GM12875 (cell line): ENCODE measurements around the gene RNF224.

Experiments used
- H3K4me3 ChIP-seq: one replicate; pipeline ENCODE4 v1.5.1; 2011; ENCODE audit warnings: low read depth, low read length, control low read depth
- CTCF ChIP-seq: IDR thresholded peaks from 2 replicates; pipeline ENCODE4 v1.5.1; 2011; ENCODE audit warnings: low read depth, mild to moderate bottlenecking, control low read depth, inconsistent platforms, low read length, moderate library complexity, borderline replicate concordance; ENCODE audit not compliant: insufficient read depth

The RNF224 gene

DNA sequence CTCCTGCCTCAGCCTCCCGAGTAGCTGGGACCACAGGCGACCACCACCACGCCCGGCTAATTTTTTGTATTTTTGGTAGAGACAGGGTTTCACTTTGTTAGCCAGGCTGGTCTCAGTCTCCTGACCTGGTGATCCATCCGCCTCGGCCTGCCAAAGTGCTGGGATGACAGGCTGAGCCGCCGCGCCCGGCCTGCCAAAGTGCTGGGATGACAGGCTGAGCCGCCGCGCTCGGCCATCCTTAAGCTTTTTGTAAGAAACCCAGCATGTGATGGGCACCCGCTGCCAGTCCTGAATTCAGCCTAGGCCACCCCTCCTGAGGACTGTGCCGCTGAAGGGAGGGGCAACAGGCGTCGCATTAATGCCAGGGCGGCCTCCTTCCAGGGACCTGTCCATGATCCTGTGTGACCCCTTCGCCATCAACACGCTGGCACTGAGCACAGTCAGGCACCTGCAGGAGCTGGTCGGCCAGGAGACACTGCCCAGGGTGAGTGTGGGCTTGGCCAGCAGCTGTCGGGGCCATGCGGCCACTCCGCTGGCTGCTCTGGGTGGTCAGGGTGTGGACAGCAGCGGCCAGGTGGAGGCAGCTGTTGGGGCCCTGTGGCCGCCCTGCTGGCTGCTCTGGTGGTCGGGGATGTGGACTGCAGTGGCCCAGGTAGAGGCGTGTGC is 38.3 kb downstream of the RNF224 start:
- no peak for TF ChIP-seq CTCF
- H3K4me3 ChIP-seq = no peak overlapping the region

- H3K4me3 ChIP-seq = no peak overlapping the region
- TF ChIP-seq CTCF = no peak
Measured at GRCh38 chr9:137266162-137266527, 38.8 kb downstream of the RNF224 start.

GRCh38 chr9:137266585-137267453 is 39.5 kb downstream of the RNF224 start:
- no peak overlapping the region for H3K4me3 ChIP-seq
- no peak for TF ChIP-seq CTCF

GRCh38 chr9:137267933-137268355 is 40.6 kb downstream of the RNF224 start:
- no peak for TF ChIP-seq CTCF

GRCh38 chr9:137268538-137269201 is 41.4 kb downstream of the RNF224 start:
- no peak for TF ChIP-seq CTCF
- H3K4me3 ChIP-seq = peak overlapping the region; percentile 21

More at GRCh38 chr9:137267933-137268355, 40.6 kb downstream of the RNF224 start:
- H3K4me3 ChIP-seq = no peak overlapping the region

- TF ChIP-seq CTCF = no peak
- H3K4me3 ChIP-seq = peak overlapping the region; percentile 21
Measured at GRCh38 chr9:137269231-137269772, 42.0 kb downstream of the RNF224 start.
